Activated CD8-positive, alpha-beta memory T cell treated with anti-CD3 and anti-CD28 coated beads for 4 hours (primary cell): Measurements from ENCODE around the gene HESX1.
A peak's percentile ranks its signal among the peaks of the same experiment; 100 is the strongest.

ENCODE experiments used
- DNase-seq, 2 donors: peaks; one replicate each; pipeline ENCODE4 v3.0.0-alpha.2; 2020; ENCODE audit warnings: low read depth in 2 of 2

The HESX1 gene

DNA sequence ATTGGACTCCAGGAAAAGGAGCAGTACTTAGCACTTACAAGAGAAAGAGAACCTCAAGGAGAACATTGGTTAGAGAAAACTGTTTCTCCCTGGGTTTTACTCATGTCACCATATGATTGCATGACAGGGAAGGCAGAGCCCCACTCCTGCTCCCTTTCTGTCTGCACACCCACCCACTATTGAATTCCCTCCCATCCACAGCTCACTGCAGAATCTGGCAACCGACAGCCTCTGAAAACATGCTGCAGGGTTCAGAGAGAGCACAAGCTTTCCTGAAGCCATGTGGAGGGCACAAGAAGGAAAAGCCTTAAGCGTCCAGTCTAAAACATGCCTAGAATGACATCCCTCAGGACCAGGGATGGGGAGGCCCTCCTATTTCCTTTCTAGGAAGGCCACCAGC lies 31.6 kb downstream of the HESX1 start:
- no peak for DNase-seq

GRCh38 chr3:57166660-57167059 lies 33.1 kb downstream of the HESX1 start:
- DNase-seq: no peak

DNA sequence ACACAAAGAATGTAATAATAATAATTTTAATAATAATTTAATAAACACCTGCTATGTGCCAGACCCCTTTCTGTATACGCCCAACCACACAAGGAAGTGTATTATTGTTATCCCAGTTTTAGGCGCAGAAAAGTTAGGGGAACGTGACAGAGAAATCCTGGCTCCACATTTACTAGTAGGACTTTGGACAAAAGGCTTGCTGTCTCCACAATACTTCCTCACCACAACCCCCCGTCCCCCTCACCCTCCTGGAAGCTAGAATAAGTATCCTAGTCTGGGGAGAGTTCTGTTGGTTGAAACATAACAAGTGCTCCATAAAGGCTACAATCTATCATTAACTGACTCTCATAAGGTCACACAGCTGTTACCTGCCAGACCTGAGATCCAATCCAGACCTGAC lies 34.1 kb downstream of the HESX1 start:
- no peak for DNase-seq

DNA sequence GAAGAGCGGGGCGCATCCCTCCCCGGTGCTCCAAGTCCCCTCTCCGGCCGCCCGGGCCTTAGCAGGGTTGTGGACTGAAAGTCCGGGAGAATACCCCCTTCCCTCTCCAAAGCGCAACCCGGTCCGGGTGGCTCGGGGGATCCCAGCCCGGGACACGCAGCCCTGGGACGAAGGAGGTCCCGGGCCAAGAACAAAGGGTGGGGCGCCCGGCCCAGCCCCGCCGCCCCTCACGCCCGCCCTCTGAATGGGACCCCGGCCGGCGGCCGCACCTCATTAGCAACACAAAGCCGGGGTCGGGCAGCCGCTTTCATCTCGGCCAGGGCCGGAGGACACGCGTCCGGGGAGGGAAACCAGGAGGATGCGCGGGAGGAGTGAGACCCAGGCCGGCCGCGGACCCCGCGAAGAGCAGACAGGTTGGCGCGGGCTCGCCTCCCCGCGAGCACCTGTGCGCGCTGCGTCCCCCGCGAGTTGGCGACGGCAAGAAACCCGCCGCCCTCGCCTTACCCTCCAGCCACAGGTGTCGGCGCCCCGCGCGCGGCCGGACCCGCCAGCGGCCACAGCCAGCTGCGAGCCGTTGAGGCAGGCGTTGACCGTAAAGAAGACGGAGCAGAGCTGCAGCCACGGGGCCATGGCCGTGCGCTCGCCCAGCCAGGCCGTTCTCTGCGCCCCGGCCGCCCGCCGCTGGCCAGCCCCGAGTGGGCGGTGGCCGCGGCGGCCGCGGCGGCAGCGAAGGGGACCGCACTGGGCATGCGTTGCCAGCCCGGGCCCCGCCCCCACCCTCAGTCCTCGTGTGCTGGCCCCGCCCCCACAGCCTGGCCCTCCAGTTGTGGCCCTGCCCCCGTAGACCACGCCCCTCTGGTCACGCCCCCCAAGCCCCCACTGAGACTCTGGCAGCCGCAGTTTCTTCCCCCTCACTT lies 34.9 kb downstream of the HESX1 start, which contains the start of gene IL17RD:
Gene IL17RD (minus strand): TSS at position 697 of the 917 bp plus-strand sequence. CDS start 67 bp downstream, at position 630.
- peak in 1 of 2 donors; percentile 27 for DNase-seq

DNA sequence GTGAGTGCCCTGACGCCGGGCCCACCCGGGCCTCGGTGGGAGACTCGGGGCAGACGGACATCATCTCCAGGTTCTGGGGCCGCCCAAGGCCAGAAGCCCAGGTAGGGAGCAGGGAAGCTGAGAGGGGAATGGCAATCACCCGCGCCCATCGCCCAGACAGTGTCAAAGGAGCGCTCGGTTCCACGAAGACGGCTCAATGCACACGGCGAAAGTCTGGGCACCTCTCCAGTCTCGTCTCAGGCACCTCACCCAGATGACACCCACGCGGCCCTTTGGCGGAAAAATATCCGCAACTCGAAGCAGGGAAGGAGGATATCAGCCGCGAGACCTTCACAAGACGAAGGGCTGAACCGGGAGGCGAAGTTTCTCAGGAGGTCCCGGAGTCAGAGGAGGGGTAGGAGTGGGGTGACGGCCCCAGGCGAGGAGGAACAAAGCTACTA lies 35.5 kb downstream of the HESX1 start:
- no peak for DNase-seq

- no peak for DNase-seq
Observed at GRCh38 chr3:57163751-57164150, 36.0 kb downstream of the HESX1 start.

DNA sequence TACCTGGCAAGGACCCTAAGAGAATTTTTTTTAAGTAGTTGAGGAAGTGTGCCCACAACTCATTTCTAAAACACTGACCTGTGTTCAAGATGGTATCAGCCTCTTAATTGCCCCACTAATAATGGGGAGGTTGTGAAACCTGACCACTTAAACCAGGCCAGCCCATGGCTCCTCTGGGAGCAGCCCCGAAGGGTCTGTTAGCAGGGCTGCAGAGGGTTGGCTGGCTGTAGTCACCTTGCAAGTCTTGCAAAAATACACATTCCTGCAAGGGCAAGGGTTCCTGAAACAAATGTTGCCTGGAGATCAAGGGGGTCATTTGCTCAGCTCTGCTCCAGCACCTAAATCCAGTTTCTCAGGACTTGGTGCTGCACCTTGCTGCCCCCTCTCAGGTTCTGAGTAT lies 37.9 kb downstream of the HESX1 start:
- no peak for DNase-seq

- no peak for DNase-seq
Observed at GRCh38 chr3:57160765-57161538, 38.8 kb downstream of the HESX1 start.

- no peak for DNase-seq
Observed at GRCh38 chr3:57160076-57160764, 39.6 kb downstream of the HESX1 start.

GRCh38 chr3:57158813-57159738 lies 40.7 kb downstream of the HESX1 start:
- no peak for DNase-seq

GRCh38 chr3:57158325-57158724 lies 41.5 kb downstream of the HESX1 start:
- no peak for DNase-seq

GRCh38 chr3:57157545-57157944 lies 42.2 kb downstream of the HESX1 start:
- DNase-seq: no peak

DNA sequence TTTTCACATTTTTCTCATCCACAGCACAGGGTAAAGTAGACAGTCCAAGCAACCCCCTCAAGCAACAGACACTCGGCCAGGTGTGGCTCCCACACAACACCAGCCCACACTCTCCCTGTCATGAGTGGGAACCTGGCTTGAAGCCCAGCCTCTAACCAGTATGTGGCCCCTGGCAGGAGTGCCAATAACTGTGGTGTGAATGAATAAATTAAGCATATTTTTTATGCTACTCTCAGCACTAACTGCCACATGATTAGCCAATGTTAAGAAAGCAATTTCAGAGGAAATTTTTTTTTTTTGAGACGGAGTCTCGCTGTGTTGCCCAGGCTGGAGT lies 44.5 kb downstream of the HESX1 start:
- DNase-seq: no peak

GRCh38 chr3:57154470-57155309 lies 45.1 kb downstream of the HESX1 start:
- DNase-seq: no peak

GRCh38 chr3:57152151-57153143 lies 47.3 kb downstream of the HESX1 start:
- no peak for DNase-seq

- no peak for DNase-seq
Observed at GRCh38 chr3:57151749-57152148, 48.0 kb downstream of the HESX1 start.

- no peak for DNase-seq
Observed at GRCh38 chr3:57151021-57151449, 48.7 kb downstream of the HESX1 start.

GRCh38 chr3:57150113-57150581 lies 49.6 kb downstream of the HESX1 start:
- no peak for DNase-seq
